ENCODE measurements around the gene CPLX4. TPM values are rescaled to one million over a fixed set of nuclear protein-coding genes. Genes with fewer than 3 reads are reported as not detected.

The CPLX4 gene
- total RNA-seq, 4 donors from 2014 or later, result 0.46 TPM; not detected in 3

- no peak for DNase-seq (ENCODE audit: low spot score)
- TF ChIP-seq, protein P1, sequence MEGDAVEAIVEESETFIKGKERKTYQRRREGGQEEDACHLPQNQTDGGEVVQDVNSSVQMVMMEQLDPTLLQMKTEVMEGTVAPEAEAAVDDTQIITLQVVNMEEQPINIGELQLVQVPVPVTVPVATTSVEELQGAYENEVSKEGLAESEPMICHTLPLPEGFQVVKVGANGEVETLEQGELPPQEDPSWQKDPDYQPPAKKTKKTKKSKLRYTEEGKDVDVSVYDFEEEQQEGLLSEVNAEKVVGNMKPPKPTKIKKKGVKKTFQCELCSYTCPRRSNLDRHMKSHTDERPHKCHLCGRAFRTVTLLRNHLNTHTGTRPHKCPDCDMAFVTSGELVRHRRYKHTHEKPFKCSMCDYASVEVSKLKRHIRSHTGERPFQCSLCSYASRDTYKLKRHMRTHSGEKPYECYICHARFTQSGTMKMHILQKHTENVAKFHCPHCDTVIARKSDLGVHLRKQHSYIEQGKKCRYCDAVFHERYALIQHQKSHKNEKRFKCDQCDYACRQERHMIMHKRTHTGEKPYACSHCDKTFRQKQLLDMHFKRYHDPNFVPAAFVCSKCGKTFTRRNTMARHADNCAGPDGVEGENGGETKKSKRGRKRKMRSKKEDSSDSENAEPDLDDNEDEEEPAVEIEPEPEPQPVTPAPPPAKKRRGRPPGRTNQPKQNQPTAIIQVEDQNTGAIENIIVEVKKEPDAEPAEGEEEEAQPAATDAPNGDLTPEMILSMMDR (IDR thresholded peaks at IDR 0.05), result no peak
These were observed 9.6 kb downstream of the CPLX4 start for GRCh38 chr18:59308938-59309260.

DNA sequence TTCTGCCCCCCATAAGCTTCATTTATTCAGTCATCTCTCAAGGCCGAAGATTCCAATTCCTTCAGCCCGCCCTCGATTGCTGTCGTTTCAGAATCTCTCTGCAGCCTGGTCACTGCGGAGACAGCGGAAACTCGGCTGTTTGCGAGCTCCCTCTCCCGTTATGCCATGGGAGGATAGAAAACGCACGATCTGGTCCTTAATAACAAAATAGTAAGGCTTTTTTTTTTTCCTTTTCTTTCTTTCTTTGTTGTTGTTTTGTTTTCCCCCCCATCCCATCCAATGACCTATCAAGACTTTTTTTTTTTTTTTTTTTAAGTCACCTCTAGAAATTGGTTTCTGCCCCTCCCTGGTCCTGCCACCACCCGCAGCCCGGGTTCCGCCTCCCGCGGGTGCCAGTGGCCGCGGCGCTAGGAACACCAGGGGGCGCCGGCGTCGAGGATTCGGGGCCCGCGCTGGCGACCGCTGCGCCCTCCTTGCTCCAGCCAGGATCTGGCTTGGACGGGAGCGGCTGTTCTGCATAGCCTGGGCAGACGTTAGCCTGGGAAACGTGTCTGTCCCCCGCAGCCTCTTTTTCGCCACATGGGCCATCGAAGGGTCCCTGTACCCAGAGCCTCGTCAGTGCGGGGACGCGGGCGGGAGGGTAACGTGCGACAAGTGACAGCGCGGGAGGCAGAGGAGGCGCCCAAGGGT, 10.1 kb downstream of the CPLX4 start:
- TF ChIP-seq, protein P1 (IDR thresholded peaks at IDR 0.05), result peak in 2 of 3 donors; percentile 32 to 42
- ATAC-seq (ENCODE audit: low FRiP score) (peak; percentile 77), DNase-seq (ENCODE audit: low spot score) (peak; percentile 58)

More at GRCh38 chr18:59308938-59309260, 9.6 kb downstream of the CPLX4 start:
- peak; percentile 17 for ATAC-seq (ENCODE audit: low FRiP score)

- no peak for ATAC-seq (ENCODE audit: low FRiP score)
- TF ChIP-seq, protein P1 (IDR thresholded peaks at IDR 0.05), result no peak
- no peak for DNase-seq (ENCODE audit: low spot score)
These were observed 11.8 kb downstream of the CPLX4 start for GRCh38 chr18:59306640-59307039.

GRCh38 chr18:59305295-59305694, 13.2 kb downstream of the CPLX4 start:
- TF ChIP-seq, protein P1 (IDR thresholded peaks at IDR 0.05), result no peak
- ATAC-seq (ENCODE audit: low FRiP score), result no peak

DNA sequence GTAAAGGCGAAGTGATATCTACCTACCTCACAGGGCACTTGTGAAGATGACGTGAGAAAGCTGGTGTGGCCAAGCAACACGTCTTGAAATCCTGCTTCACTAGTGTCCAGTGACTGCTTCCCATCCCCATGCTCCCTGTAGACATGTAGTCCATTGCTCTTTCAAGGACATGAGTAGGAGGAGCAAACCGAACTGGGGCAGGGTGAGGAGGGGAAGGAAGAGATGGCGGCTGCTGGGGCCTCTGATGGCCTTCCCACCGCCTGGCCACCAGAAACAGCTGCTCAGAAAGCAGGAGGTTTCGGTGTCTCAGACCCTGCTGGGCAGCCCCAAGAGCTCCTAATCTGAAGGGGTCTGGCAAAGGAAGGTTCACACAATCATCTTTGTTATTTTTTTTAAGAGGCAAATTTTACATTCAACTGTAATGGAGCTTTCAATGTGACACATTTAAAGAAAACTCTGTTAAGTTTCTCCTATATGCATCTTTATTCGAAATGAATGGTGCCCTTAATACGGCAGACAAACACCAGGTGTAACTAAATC, 14.7 kb downstream of the CPLX4 start:
- DNase-seq (ENCODE audit: low spot score) (no peak), ATAC-seq (ENCODE audit: low FRiP score) (no peak)
- TF ChIP-seq, protein P1 (IDR thresholded peaks at IDR 0.05), result no peak

More at GRCh38 chr18:59305295-59305694, 13.2 kb downstream of the CPLX4 start:
- no peak for DNase-seq (ENCODE audit: low spot score)

GRCh38 chr18:59303006-59303405, 15.4 kb downstream of the CPLX4 start:
- DNase-seq (ENCODE audit: low spot score) (no peak), ATAC-seq (ENCODE audit: low FRiP score) (no peak)
- TF ChIP-seq, protein P1 (IDR thresholded peaks at IDR 0.05), result no peak

DNA sequence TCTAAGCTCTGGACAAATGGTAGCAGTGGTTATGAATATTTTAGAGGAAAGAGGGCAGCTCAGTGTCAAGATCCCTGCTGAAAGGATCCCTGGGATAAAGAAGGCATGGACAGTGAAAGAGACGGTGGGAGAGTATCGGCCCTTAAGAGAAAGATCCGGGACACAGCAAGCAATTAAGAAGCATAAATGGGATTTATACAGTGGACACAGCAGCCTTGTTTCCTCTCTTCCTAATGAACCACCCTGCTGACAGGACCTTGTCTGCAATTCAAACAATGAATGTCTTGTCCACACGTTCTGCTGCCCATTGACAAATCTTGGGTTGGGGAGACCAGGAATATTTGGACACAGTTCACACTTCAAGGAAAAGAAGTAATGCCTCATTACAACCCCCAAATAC, 16.5 kb downstream of the CPLX4 start:
- TF ChIP-seq, protein P1 (IDR thresholded peaks at IDR 0.05), result no peak
- DNase-seq (ENCODE audit: low spot score) (no peak), ATAC-seq (ENCODE audit: low FRiP score) (no peak)

All from omental fat pad (tissue), 4 donors.